Calu3 (cell line): ENCODE data around the gene ARL3. TPM values are rescaled to one million over a fixed set of nuclear protein-coding genes. Genes with fewer than 3 reads are reported as not detected.

Experiments used
- BruUV-seq: library from RNA; stranded (reverse); fragments of 400-500 nt; replicated peaks from 2 replicates; lab custom pipeline; 2021; lab: Mats Ljungman, UMichigan
- CTCF ChIA-PET: fragments of 300-600 bp; sonication (Branson Sonifier 250); formaldehyde crosslinking; loops from one replicate; lab custom pipeline; 2022; ENCODE audit warnings: antibody characterized with exemption; lab: Charles Lee
- DNase-seq: peaks from one replicate; pipeline ENCODE4 v3.0.0; 2022
- H3K27ac Mint-ChIP-seq: one replicate; pipeline ENCODE4 v1.8.0; 2022; ENCODE audit warnings: mixed read lengths; ENCODE audit not compliant: unreplicated experiment
- H3K27me3 Mint-ChIP-seq: one replicate; pipeline ENCODE4 v1.8.0; 2022; ENCODE audit warnings: mixed read lengths; ENCODE audit not compliant: unreplicated experiment
- H3K36me3 Mint-ChIP-seq: one replicate; pipeline ENCODE4 v1.8.0; 2022; ENCODE audit warnings: mild to moderate bottlenecking, moderate library complexity, mixed read lengths; ENCODE audit not compliant: insufficient read depth, unreplicated experiment
- H3K4me1 Mint-ChIP-seq: one replicate; pipeline ENCODE4 v1.8.0; 2022; ENCODE audit warnings: mild to moderate bottlenecking, low read depth, mixed read lengths; ENCODE audit not compliant: unreplicated experiment
- H3K4me3 Mint-ChIP-seq: one replicate; pipeline ENCODE4 v1.8.0; 2022; ENCODE audit warnings: mild to moderate bottlenecking, low read depth, moderate library complexity, mixed read lengths; ENCODE audit not compliant: unreplicated experiment
- H3K9me3 Mint-ChIP-seq: one replicate; pipeline ENCODE4 v1.8.0; 2022; ENCODE audit warnings: low read depth, mixed read lengths; ENCODE audit not compliant: unreplicated experiment
- CTCF ChIP-seq: fragments of 200-600 bp; IDR thresholded peaks from one replicate; pipeline ENCODE4 v1.8.0; 2022; ENCODE audit warnings: antibody characterized with exemption; ENCODE audit not compliant: unreplicated experiment
- intact Hi-C: fragments of 100-400 bp; cut with micrococcal nuclease; formaldehyde crosslinking; loops from one replicate; pipeline ENCODE4 v1.10.0; 2022; ENCODE audit not compliant: unreplicated experiment
- total RNA-seq: library from RNA; stranded (reverse); gene quantifications from 2 replicates; pipeline ENCODE4 v1.2.3, GENCODE V29; 2022

Gene ARL3
- total RNA-seq, 1 experiment from 2014 or later, result 5.6 TPM

- DNase-seq, result no peak
- Mint-ChIP-seq H3K27ac (no peak overlapping the region), H3K36me3 (peaks cover 24% of the 10 kb centered on the region), H3K4me3 (no peak overlapping the region), H3K27me3 (no peaks in the 10 kb centered on the region), H3K4me1 (peaks cover 7% of the 10 kb centered on the region), H3K9me3 (no peaks in the 10 kb centered on the region)
- no peak for TF ChIP-seq CTCF
- CTCF ChIA-PET, result no interaction called here
- intact Hi-C loops, result no loop called here
- no TSS peak for BruUV-seq
Measured at GRCh38 chr10:102660888-102661657, 53.1 kb downstream of the ARL3 start.

GRCh38 chr10:102658802-102659201 lies 55.4 kb downstream of the ARL3 start:
- no TSS peak for BruUV-seq
- Mint-ChIP-seq H3K4me3 (no peak overlapping the region), H3K36me3 (peaks cover 33% of the 10 kb centered on the region), H3K27me3 (no peaks in the 10 kb centered on the region), H3K9me3 (no peaks in the 10 kb centered on the region), H3K27ac (no peak overlapping the region), H3K4me1 (peaks cover 7% of the 10 kb centered on the region)
- no peak for TF ChIP-seq CTCF
- intact Hi-C loops, result no loop called here
- CTCF ChIA-PET, result no interaction called here
- DNase-seq, result no peak

GRCh38 chr10:102657984-102658724 lies 56.0 kb downstream of the ARL3 start:
- CTCF ChIA-PET, result no interaction called here
- peaks cover 33% of the 10 kb centered on the region for H3K36me3 Mint-ChIP-seq
- no peaks in the 10 kb centered on the region for H3K27me3 Mint-ChIP-seq
- no peak overlapping the region for H3K4me3 Mint-ChIP-seq
- TF ChIP-seq CTCF, result no peak
- H3K9me3 Mint-ChIP-seq, result no peaks in the 10 kb centered on the region
- BruUV-seq, result no TSS peak
- H3K4me1 Mint-ChIP-seq, result peaks cover 12% of the 10 kb centered on the region
- H3K27ac Mint-ChIP-seq, result no peak overlapping the region
- no peak for DNase-seq
- intact Hi-C loops, result no loop called here

GRCh38 chr10:102657451-102657850 lies 56.7 kb downstream of the ARL3 start:
- TF ChIP-seq CTCF, result no peak
- CTCF ChIA-PET, result no interaction called here
- DNase-seq, result no peak
- peaks cover 33% of the 10 kb centered on the region for H3K36me3 Mint-ChIP-seq
- intact Hi-C loops, result no loop called here
- H3K4me3 Mint-ChIP-seq, result no peak overlapping the region
- H3K27me3 Mint-ChIP-seq, result no peaks in the 10 kb centered on the region
- H3K9me3 Mint-ChIP-seq, result no peaks in the 10 kb centered on the region
- BruUV-seq, result no TSS peak
- H3K4me1 Mint-ChIP-seq, result peaks cover 16% of the 10 kb centered on the region
- no peak overlapping the region for H3K27ac Mint-ChIP-seq
